ENCODE measurements around the gene MORN3.
"Not testable (repeated sequence)": the region's sequence is repeated elsewhere in the genome, so short reads cannot be mapped to it uniquely, and the experiment has no call there.

- not testable (repeated sequence) for TF ChIP-seq RFX5 (IDR thresholded peaks at IDR 0.05; ENCODE audit: borderline replicate concordance, low read depth, low read length); JUND (IDR thresholded peaks at IDR 0.05; ENCODE audit: low read length)
These were observed 35.6 kb downstream of the MORN3 start for GRCh38 chr12:121633833-121634196.

All from H1 (cell line).